Stomach (tissue), 9 donors: ENCODE results near the gene TMEM143. TPM values are rescaled to one million over a fixed set of nuclear protein-coding genes. Genes with fewer than 3 reads are reported as not detected.

Experiments used
- DNase-seq, 2 donors: peaks; one replicate each; pipeline versions ENCODE4 v3.0.0 to v3.0.0-alpha.2; 2013 to 2019
- H3K27ac ChIP-seq, 5 donors: fragments of 200-600 bp in 4 of 5; sonication (generic) in 4 of 5; one replicate each; pipeline ENCODE4 v1.5.1; 2013 to 2019; ENCODE audit warnings: mild to moderate bottlenecking in 1 of 5, moderate library complexity in 1 of 5
- H3K27me3 ChIP-seq, 3 donors: fragments of 200-600 bp; sonication (generic); one replicate each; pipeline ENCODE4 v1.5.1; 2017 to 2019; ENCODE audit warnings: mixed run types in 1 of 3
- H3K36me3 ChIP-seq, 4 donors: fragments of 200-600 bp; sonication (generic); 1 replicate in 3 of 4; 2 replicates in 1 of 4; pipeline ENCODE4 v1.5.1; 2016 to 2019
- H3K4me1 ChIP-seq, 4 donors: fragments of 200-600 bp; sonication (generic); one replicate each; pipeline ENCODE4 v1.5.1; 2016 to 2019
- H3K4me3 ChIP-seq, 4 donors: fragments of 200-600 bp; sonication (generic) in 3 of 4; one replicate each; pipeline ENCODE4 v1.5.1; 2016 to 2019; ENCODE audit warnings: mild to moderate bottlenecking in 1 of 4
- H3K9me3 ChIP-seq, 4 donors: fragments of 200-600 bp; sonication (generic); one replicate each; pipeline ENCODE4 v1.5.1; 2016 to 2019
- CTCF ChIP-seq, 7 experiments: fragments of 450-650 bp in 4 of 7; fragments of 200-600 bp in 3 of 7; sonication (generic) in 3 of 7; IDR thresholded peaks; one replicate each; pipeline ENCODE4 v1.5.1; 2016 to 2019; ENCODE audit warnings: antibody characterized with exemption in 7 of 7, control low read depth in 2 of 7, mild to moderate bottlenecking in 1 of 7
- EP300 ChIP-seq: sonication (generic); formaldehyde crosslinking; IDR thresholded peaks from one replicate; pipeline ENCODE4 v1.6.1; 2017; ENCODE audit warnings: antibody characterized with exemption
- POLR2A ChIP-seq, 4 donors: fragments of 450-650 bp; IDR thresholded peaks; one replicate each; pipeline ENCODE4 v1.6.1; 2016; ENCODE audit warnings: antibody characterized with exemption in 4 of 4, control low read depth in 2 of 4, mild to moderate bottlenecking in 1 of 4, moderate library complexity in 1 of 4
- POLR2AphosphoS5 ChIP-seq, 3 donors: sonication (generic); formaldehyde crosslinking; IDR thresholded peaks; one replicate each; pipeline ENCODE4 v1.6.1; 2016; ENCODE audit warnings: antibody characterized with exemption in 3 of 3
- WGBS, 5 donors: extraction: QIAGEN DNeasy Blood & Tissue Kit in 3 of 5; methylation state at CpG; one replicate each; pipeline versions ENCODE4 v1.1.5 to v1.1.7; 2013 to 2018; 5-methylcytosine and 5-hydroxymethylcytosine counted together
- intact Hi-C: fragments of 100-400 bp; cut with DNase I; formaldehyde crosslinking; loops from one replicate; pipeline ENCODE4 v1.15.1; 2023; ENCODE audit warnings: low total_unique reads
- polyA plus RNA-seq, 3 donors: library from polyadenylated mRNA; stranded (reverse); fragments of 200-250 nt; gene quantifications; one replicate each; pipeline ENCODE4 v1.2.3, GENCODE V29; 2013
- total RNA-seq, 5 donors: library from RNA; depleted of rRNA; stranded (reverse); fragments of >200 nt; gene quantifications; one replicate each; pipeline versions ENCODE4 v1.1.0 to v1.2.3, GENCODE V29; 2014 to 2016
- donor health status: healthy with polysubstance abuse.
- donor health status: Bipolar disorder and iron deficiency.
- donor health status: healthy.

The TMEM143 gene
- total and polyA plus RNA-seq, 8 donors, result 4.2 to 33.3 (median 10.0) TPM

- TF ChIP-seq CTCF (IDR thresholded peaks at IDR 0.05), result no peak
- no peak for TF ChIP-seq POLR2A (IDR thresholded peaks at IDR 0.05)
- TF ChIP-seq EP300, result no peak
- WGBS, 5 donors, result 86 to 90% (median 89%) methylated on average over 13 to 14 of the region's 14 CpGs
Observed at GRCh38 chr19:48338802-48339503, 24.8 kb downstream of the TMEM143 start.

GRCh38 chr19:48338253-48338755, 25.4 kb downstream of the TMEM143 start:
- Histone ChIP-seq H3K4me1 (peaks cover 3 to 13% (median 7%) of the 10 kb centered on the region in 4 donors), H3K9me3 (no peaks in the 10 kb centered on the region), H3K36me3 (peaks cover 0 to 18% (median 13%) of the 10 kb centered on the region in 4 donors), H3K4me3 (no peak overlapping the region), H3K27ac (no peak overlapping the region), H3K27me3 (no peaks in the 10 kb centered on the region)
- DNase-seq, result no peak
- intact Hi-C loops, result no loop called here
- 86 to 91% (median 88%) methylated on average over 11 to 14 of the region's 14 CpGs for WGBS, 5 donors
- no peak for TF ChIP-seq CTCF (IDR thresholded peaks at IDR 0.05)
- TF ChIP-seq POLR2AphosphoS5 (IDR thresholded peaks at IDR 0.05), result no peak
- no peak for TF ChIP-seq EP300
- TF ChIP-seq POLR2A (IDR thresholded peaks at IDR 0.05), result no peak

More at GRCh38 chr19:48338802-48339503, 24.8 kb downstream of the TMEM143 start:
- intact Hi-C loops, result no loop called here
- H3K4me1 ChIP-seq, result peaks cover 0 to 6% (median 2%) of the 10 kb centered on the region in 4 donors
- H3K4me3 ChIP-seq, result no peak overlapping the region
- H3K27ac ChIP-seq, result no peak overlapping the region
- no peaks in the 10 kb centered on the region for H3K9me3 ChIP-seq
- H3K36me3 ChIP-seq, result peaks cover 0 to 21% (median 13%) of the 10 kb centered on the region in 4 donors
- no peak for DNase-seq
- H3K27me3 ChIP-seq, result no peaks in the 10 kb centered on the region

GRCh38 chr19:48333467-48334384, 30.0 kb downstream of the TMEM143 start:
- Histone ChIP-seq H3K27ac (peak overlapping the region; percentile 83 to 94 (median 94)), H3K9me3 (no peaks in the 10 kb centered on the region), H3K4me3 (peak overlapping the region; percentile 43 to 58 (median 51)), H3K36me3 (peaks cover 0 to 16% (median 6%) of the 10 kb centered on the region in 4 donors), H3K4me1 (peaks cover 30 to 56% (median 44%) of the 10 kb centered on the region in 4 donors), H3K27me3 (no peaks in the 10 kb centered on the region)
- TF ChIP-seq EP300 (no peak), POLR2A (IDR thresholded peaks at IDR 0.05) (no peak), CTCF (IDR thresholded peaks at IDR 0.05) (peak in 5 of 7 experiments; percentile 78 to 90 (median 81)), POLR2AphosphoS5 (IDR thresholded peaks at IDR 0.05) (peak; percentile 43 to 75 (median 61))
- intact Hi-C loops, result no loop called here
- WGBS, 5 donors, result 3 to 9% (median 4%) methylated on average over 20 to 54 of the region's 54 CpGs
- peak; percentile 95 to 98 for DNase-seq
